CD4-positive, CD25-positive, alpha-beta regulatory T cell (primary cell): ENCODE results near the gene NTRK1. TPM values are rescaled to one million over a fixed set of nuclear protein-coding genes. Genes with fewer than 3 reads are reported as not detected.

Experiments
- ATAC-seq, 2 donors: fragments of 150-1000 bp; cut with Tn5 transposase; one replicate each; pipeline ENCODE4 v1.10.0; 2021; ENCODE audit warnings: low read depth in 2 of 2, moderate number of reproducible peaks in 2 of 2, moderate library complexity in 1 of 2
- DNase-seq, 3 donors: peaks; one replicate each; pipeline versions ENCODE4 v3.0.0 to v3.0.0-alpha.2; 2012 to 2022; ENCODE audit warnings: mixed read lengths in 1 of 3
- H3K27ac ChIP-seq: one replicate; pipeline ENCODE4 v1.7.0; 2013; ENCODE audit warnings: mild to moderate bottlenecking, low read length; ENCODE audit not compliant: insufficient read depth, poor library complexity, severe bottlenecking
- H3K27me3 ChIP-seq: one replicate; pipeline ENCODE4 v1.7.0; 2013; ENCODE audit warnings: low read length; ENCODE audit not compliant: control insufficient read depth, insufficient read depth
- H3K36me3 ChIP-seq: one replicate; pipeline ENCODE4 v1.7.0; 2013; ENCODE audit warnings: mild to moderate bottlenecking, low read length, moderate library complexity; ENCODE audit not compliant: control insufficient read depth, insufficient read depth
- H3K4me1 ChIP-seq: 2 replicates; pipeline ENCODE4 v1.7.0; 2013; ENCODE audit warnings: mild to moderate bottlenecking, low read length; ENCODE audit not compliant: insufficient read depth, control insufficient read depth, poor library complexity, severe bottlenecking
- H3K4me3 ChIP-seq: one replicate; pipeline ENCODE4 v1.7.0; 2013; ENCODE audit warnings: low read depth, mild to moderate bottlenecking, low read length, moderate library complexity
- H3K9me3 ChIP-seq, 2 experiments: 1 replicate in 1 of 2; 2 replicates in 1 of 2; pipeline ENCODE4 v1.7.0; 2013; ENCODE audit warnings: low read length in 2 of 2, mild to moderate bottlenecking in 1 of 2, moderate library complexity in 1 of 2; ENCODE audit not compliant: control insufficient read depth in 2 of 2
- H3K27ac Mint-ChIP-seq, 3 donors: one replicate each; pipeline ENCODE4 v1.8.0; 2020 to 2022; ENCODE audit warnings: mild to moderate bottlenecking in 3 of 3, mixed read lengths in 3 of 3, moderate library complexity in 2 of 3
- H3K27me3 Mint-ChIP-seq: one replicate; pipeline ENCODE4 v1.8.0; 2022; ENCODE audit warnings: mild to moderate bottlenecking, mixed read lengths
- H3K36me3 Mint-ChIP-seq: one replicate; pipeline ENCODE4 v1.8.0; 2020; ENCODE audit warnings: mixed read lengths
- H3K4me1 Mint-ChIP-seq, 4 donors: one replicate each; pipeline ENCODE4 v1.8.0; 2020 to 2022; ENCODE audit warnings: mixed read lengths in 4 of 4, mild to moderate bottlenecking in 1 of 4
- H3K4me3 Mint-ChIP-seq, 4 donors: one replicate each; pipeline ENCODE4 v1.8.0; 2020 to 2022; ENCODE audit warnings: mild to moderate bottlenecking in 4 of 4, mixed read lengths in 4 of 4, moderate library complexity in 3 of 4
- H3K9me3 Mint-ChIP-seq, 7 donors: one replicate each; pipeline ENCODE4 v1.8.0; 2020 to 2022; ENCODE audit warnings: mixed read lengths in 7 of 7, mild to moderate bottlenecking in 3 of 7, moderate library complexity in 2 of 7
- polyA plus RNA-seq, 4 donors: library from polyadenylated mRNA; unstranded; fragments of 300-500 nt; fragmentation: Illumina TruSeq; gene quantifications; one replicate each; pipeline ENCODE4 v1.2.3, GENCODE V29; 2021
- total RNA-seq: library from RNA; stranded (reverse); gene quantifications from one replicate; pipeline ENCODE4 v1.2.3, GENCODE V29; 2022

The NTRK1 gene
- total and polyA plus RNA-seq, 5 donors from 2014 or later, result 0.06 to 0.91 (median 0.27) TPM; not detected in 1

DNA sequence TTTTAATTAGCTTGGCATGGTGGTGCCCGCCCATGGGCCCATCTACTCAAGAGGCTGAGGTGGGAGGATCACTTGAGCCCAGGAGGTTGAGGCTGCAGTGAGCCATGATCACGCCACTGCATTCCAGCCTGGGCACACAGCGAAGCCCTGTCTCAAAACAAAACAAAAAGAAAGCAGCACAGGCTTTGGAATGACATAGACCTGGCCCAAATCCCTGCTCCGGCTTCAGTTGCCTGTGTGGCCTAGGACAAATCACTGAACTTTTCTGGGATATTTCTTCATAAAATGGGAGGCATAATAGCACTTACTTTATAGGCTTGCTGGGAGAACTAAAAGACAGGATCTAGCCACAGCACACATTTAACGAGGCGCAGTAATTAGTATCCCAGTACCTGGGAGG is 35.3 kb downstream of the NTRK1 start:
- peaks cover 62% of the 10 kb centered on the region for H3K27me3 Mint-ChIP-seq

DNA sequence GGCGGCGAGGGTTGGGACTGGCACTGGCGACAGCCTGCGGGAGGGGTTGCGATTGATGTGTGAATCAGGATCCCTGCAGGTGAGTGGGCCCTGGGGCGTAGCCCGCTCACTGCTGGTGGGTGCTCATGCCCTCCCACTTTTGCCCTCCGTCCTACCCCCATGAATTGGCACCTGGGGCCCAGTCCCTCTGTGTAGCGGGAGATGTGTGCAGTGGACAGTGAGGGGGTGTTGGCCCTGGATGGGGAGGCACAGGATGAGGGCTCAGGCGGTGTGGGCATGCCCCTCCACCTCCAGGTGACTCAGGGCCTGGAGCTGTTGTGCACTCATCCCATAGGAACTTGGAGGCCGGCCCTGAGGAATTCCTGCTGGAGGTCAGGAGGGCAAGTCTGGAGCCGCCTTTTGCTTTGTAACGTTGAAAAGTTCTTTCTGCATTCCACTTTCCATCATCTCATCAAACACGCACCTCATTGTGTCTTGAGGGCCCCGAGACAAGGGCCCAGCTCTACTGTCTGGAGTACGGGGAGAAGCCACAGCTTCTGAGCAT is 35.9 kb downstream of the NTRK1 start:
- H3K9me3 Mint-ChIP-seq, result peaks cover 0 to 1% (median 0%) of the 10 kb centered on the region in 7 donors

More for the DNA sequence above, 35.3 kb downstream of the NTRK1 start:
- H3K36me3 Mint-ChIP-seq, result no peaks in the 10 kb centered on the region
- Histone ChIP-seq H3K27ac (no peak overlapping the region), H3K4me3 (no peak overlapping the region), H3K4me1 (peaks cover 19% of the 10 kb centered on the region), H3K36me3 (no peaks in the 10 kb centered on the region), H3K27me3 (peaks cover 11% of the 10 kb centered on the region), H3K9me3 (no peaks in the 10 kb centered on the region)
- H3K9me3 Mint-ChIP-seq, result peaks cover 0 to 1% (median 0%) of the 10 kb centered on the region in 7 donors
- peaks cover 0 to 33% (median 13%) of the 10 kb centered on the region in 4 donors for H3K4me1 Mint-ChIP-seq
- DNase-seq (no peak), ATAC-seq (no peak)
- no peak overlapping the region for H3K27ac Mint-ChIP-seq
- H3K4me3 Mint-ChIP-seq, result no peak overlapping the region

DNA sequence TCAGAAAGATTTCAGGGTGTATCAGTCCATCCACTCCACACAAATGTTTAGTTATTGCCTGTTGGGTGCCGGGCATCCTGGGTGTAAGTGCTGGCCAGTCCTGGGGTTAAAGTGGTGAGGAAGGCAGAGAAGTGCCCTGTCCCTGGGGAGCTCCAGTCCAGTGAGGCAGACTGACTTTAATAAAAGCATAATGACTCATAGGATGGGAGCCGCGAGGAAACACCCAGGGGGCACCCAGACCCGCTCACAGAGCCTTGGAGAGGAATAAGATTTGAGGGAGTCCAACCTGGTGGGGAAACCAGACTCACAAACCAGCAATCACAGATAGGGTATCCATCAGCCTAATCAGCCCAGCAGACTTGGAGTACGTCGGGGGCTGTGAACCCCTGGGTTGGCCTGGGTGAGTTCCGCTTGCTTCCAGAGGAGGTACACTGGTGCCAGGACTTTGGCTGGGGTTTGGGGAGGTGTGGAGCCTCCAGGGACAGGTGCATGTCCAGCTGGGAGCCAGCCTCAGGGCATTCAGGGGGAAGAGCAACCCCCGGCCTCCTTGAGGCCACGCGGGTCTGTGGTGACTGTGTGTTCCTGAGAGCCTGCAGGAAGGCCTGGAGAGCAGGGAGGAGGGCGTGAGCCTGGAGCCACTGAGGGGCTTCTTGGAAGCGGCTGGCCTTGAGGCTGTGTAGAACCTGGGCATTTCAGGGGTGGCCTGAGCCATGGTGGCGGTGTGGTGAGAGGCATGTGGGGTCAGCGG is 36.6 kb downstream of the NTRK1 start:
- DNase-seq (no peak), ATAC-seq (no peak)
- peaks cover 11% of the 10 kb centered on the region for H3K27me3 ChIP-seq
- no peaks in the 10 kb centered on the region for H3K36me3 ChIP-seq
- H3K4me1 Mint-ChIP-seq, result peaks cover 0 to 26% (median 9%) of the 10 kb centered on the region in 4 donors
- no peaks in the 10 kb centered on the region for H3K9me3 ChIP-seq
- H3K4me3 Mint-ChIP-seq, result no peak overlapping the region
- no peaks in the 10 kb centered on the region for H3K36me3 Mint-ChIP-seq
- H3K27ac ChIP-seq, result no peak overlapping the region
- peaks cover 49% of the 10 kb centered on the region for H3K27me3 Mint-ChIP-seq
- peaks cover 0 to 1% (median 0%) of the 10 kb centered on the region in 7 donors for H3K9me3 Mint-ChIP-seq
- peaks cover 16% of the 10 kb centered on the region for H3K4me1 ChIP-seq
- no peak overlapping the region for H3K27ac Mint-ChIP-seq
- no peak overlapping the region for H3K4me3 ChIP-seq

More for the DNA sequence above, 35.9 kb downstream of the NTRK1 start:
- no peaks in the 10 kb centered on the region for H3K9me3 ChIP-seq
- no peak overlapping the region for H3K27ac Mint-ChIP-seq
- ATAC-seq (no peak), DNase-seq (no peak)
- H3K4me1 Mint-ChIP-seq, result peaks cover 0 to 33% (median 13%) of the 10 kb centered on the region in 4 donors
- H3K4me3 ChIP-seq, result no peak overlapping the region
- H3K36me3 Mint-ChIP-seq, result no peaks in the 10 kb centered on the region
- H3K4me3 Mint-ChIP-seq, result no peak overlapping the region
- H3K27ac ChIP-seq, result no peak overlapping the region
- peaks cover 56% of the 10 kb centered on the region for H3K27me3 Mint-ChIP-seq
- peaks cover 19% of the 10 kb centered on the region for H3K4me1 ChIP-seq
- no peaks in the 10 kb centered on the region for H3K36me3 ChIP-seq
- H3K27me3 ChIP-seq, result peaks cover 11% of the 10 kb centered on the region

DNA sequence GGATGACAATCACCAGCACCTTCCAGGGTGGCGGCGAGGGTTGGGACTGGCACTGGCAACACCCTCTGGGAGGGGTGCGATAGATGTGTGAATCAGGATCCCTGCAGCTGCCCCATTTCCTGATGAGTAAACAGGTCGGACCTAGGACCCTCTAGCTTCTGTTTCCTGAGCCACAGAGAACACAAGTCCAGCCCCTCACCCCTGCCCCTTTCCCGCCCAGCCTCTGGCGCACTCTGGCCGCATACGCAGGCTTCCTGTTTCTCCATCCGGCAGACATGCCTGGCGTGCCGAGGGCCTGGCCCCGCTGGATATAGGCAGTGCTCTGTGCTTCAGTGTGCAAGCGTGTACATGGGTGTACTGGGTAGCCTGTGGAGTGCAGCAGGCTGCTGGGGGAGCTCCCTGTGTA is 37.5 kb downstream of the NTRK1 start:
- H3K4me1 ChIP-seq, result peaks cover 7% of the 10 kb centered on the region
- no peak overlapping the region for H3K4me3 ChIP-seq
- no peak overlapping the region for H3K27ac ChIP-seq
- peaks cover 11% of the 10 kb centered on the region for H3K27me3 ChIP-seq
- no peak overlapping the region for H3K4me3 Mint-ChIP-seq
- H3K27ac Mint-ChIP-seq, result peak overlapping the region in 1 of 3 donors; percentile 37
- H3K36me3 Mint-ChIP-seq, result no peaks in the 10 kb centered on the region
- no peaks in the 10 kb centered on the region for H3K36me3 ChIP-seq
- peaks cover 40% of the 10 kb centered on the region for H3K27me3 Mint-ChIP-seq
- H3K9me3 ChIP-seq, result no peaks in the 10 kb centered on the region
- ATAC-seq, result peak in 1 of 2 donors; percentile 17
- H3K4me1 Mint-ChIP-seq, result peaks cover 0 to 18% (median 3%) of the 10 kb centered on the region in 4 donors
- H3K9me3 Mint-ChIP-seq, result peaks cover 0 to 1% (median 0%) of the 10 kb centered on the region in 7 donors
- DNase-seq, result peak in 1 of 3 donors; percentile 33

DNA sequence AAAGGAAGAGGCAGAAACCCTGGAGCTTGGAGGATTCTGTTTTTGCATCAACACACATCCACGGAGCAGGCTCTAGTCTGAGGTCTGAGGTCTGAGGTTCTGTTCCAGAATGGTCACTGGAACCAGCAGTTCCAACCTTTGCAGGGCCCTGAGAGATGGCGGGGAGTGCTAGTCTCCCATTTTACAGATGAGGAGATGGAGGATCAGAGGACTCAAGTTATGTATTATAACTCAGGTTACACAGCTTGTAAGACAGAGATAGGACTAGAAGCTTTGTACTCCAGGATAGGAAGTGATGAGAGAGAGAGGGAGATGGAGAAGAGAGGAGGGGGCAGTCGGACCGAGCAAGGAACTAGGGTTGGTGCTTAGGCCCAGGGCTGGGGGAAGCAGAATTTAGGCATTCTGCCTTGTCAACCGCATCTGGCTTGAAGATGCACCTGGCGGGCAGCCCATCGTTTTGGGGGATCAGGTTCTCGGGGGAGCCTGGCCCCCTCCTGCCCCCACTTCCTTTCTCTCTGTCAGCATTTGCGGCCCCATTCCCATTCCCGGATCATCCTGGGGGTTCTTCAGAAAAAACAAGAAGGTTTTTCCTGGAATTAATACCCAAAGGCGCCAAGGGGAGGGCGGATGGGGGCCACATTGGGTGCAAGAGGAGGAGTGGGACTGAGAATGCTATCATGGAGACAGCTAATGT is 38.5 kb downstream of the NTRK1 start:
- ATAC-seq, result no peak
- peaks cover 39% of the 10 kb centered on the region for H3K27me3 Mint-ChIP-seq

DNA sequence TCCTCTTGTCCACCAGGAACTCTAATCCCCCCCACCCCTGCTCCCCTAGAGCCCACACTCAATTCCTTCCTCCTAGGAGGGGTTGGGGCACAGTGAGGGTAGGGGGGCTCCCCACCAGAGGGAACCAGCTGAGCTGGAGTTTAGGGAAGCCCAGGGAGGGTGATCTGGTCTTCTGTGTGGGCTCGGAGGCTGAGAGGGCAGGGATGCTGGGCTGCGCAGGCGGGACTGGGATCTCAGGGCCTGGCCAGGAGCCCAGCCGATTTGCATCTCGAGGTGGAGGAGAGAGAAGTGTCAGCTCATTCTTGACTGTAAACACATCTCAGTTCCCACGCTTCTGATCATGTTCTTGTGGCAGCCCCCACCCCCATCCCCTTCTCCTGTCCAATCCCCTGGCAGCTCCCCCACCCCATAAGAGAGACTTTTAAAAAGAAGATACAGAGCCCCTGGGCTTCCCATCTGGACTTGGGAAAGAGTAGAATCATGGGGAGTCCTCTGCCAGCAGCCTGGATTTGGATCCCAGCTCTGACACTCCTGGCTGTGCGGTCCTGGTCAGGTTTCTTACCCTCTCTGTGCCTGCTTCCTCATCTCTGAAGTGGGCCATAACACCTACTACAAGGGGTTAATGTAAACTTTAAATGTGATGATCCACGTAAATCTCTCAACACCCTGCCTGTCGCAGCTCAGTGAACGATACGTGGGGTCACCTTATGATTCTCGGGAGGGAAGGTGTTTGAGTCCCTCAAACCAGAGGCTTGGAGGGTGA is 39.5 kb downstream of the NTRK1 start:
- Mint-ChIP-seq H3K4me1 (peaks cover 0 to 13% (median 2%) of the 10 kb centered on the region in 4 donors), H3K36me3 (no peaks in the 10 kb centered on the region), H3K4me3 (no peak overlapping the region), H3K9me3 (peaks cover 0 to 1% (median 0%) of the 10 kb centered on the region in 7 donors), H3K27ac (no peak overlapping the region), H3K27me3 (peaks cover 36% of the 10 kb centered on the region)
- Histone ChIP-seq H3K4me1 (no peaks in the 10 kb centered on the region), H3K27ac (no peak overlapping the region), H3K36me3 (no peaks in the 10 kb centered on the region), H3K4me3 (no peak overlapping the region), H3K9me3 (no peaks in the 10 kb centered on the region), H3K27me3 (peaks cover 5% of the 10 kb centered on the region)
- no peak for ATAC-seq
- DNase-seq, result no peak

More for the DNA sequence above, 38.5 kb downstream of the NTRK1 start:
- Mint-ChIP-seq H3K36me3 (no peaks in the 10 kb centered on the region), H3K4me1 (peaks cover 0 to 14% (median 2%) of the 10 kb centered on the region in 4 donors), H3K9me3 (peaks cover 0 to 1% (median 0%) of the 10 kb centered on the region in 7 donors), H3K4me3 (no peak overlapping the region), H3K27ac (no peak overlapping the region)
- no peaks in the 10 kb centered on the region for H3K9me3 ChIP-seq
- no peak for DNase-seq
- H3K4me1 ChIP-seq, result no peaks in the 10 kb centered on the region
- no peaks in the 10 kb centered on the region for H3K36me3 ChIP-seq
- H3K27ac ChIP-seq, result no peak overlapping the region
- no peak overlapping the region for H3K4me3 ChIP-seq
- peaks cover 8% of the 10 kb centered on the region for H3K27me3 ChIP-seq

DNA sequence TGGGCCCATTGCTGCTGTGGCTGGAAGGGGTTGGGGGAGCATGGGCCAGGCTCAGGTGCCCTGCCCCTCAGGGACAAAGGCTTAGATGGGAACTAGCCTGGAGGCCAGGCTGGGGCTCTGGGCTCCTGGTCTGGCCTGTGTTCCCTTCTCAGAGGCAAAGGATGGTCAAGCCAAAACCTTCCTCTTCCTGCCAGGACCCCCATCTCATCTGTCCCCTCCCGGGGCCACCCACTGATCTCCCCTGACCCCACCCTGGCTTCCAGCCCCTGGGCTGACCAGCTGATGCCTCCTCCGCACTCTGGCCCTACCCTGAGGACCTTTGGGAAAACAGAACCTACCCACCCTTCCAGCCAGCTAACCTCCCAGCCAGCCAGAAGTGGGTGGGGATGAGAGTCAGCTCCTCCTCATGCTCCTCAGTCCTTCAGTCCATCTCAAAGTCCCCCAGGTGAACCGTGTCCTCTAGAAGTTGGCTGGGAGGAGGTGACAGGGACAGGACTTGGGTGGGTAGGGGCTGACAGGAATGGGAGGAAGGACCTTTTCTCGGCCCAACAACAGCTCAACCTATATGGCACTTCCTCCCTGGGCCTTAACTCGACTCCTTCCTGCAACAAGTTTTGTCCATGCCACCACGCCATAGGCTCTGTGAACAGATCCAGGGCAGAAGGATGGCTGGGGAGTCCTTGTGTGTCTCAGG is 40.4 kb downstream of the NTRK1 start:
- ATAC-seq, result no peak
- Histone ChIP-seq H3K9me3 (no peaks in the 10 kb centered on the region), H3K27me3 (peaks cover 5% of the 10 kb centered on the region), H3K4me1 (no peaks in the 10 kb centered on the region), H3K36me3 (no peaks in the 10 kb centered on the region), H3K27ac (no peak overlapping the region), H3K4me3 (no peak overlapping the region)
- no peak for DNase-seq
- Mint-ChIP-seq H3K27ac (no peak overlapping the region), H3K4me3 (no peak overlapping the region), H3K9me3 (peaks cover 0 to 1% (median 0%) of the 10 kb centered on the region in 7 donors), H3K27me3 (peaks cover 28% of the 10 kb centered on the region), H3K4me1 (peaks cover 0 to 11% (median 2%) of the 10 kb centered on the region in 4 donors), H3K36me3 (no peaks in the 10 kb centered on the region)
